ENCODE results near the gene TSPYL6. TPM values are rescaled to one million over a fixed set of nuclear protein-coding genes. Genes with fewer than 3 reads are reported as not detected.

Gene TSPYL6
- total RNA-seq = not detected in 2 replicates
- not detected in 2 replicates for polyA plus RNA-seq

GRCh38 chr2:54256091-54256694 lies at the start of gene TSPYL6:
Gene TSPYL6, minus strand, starts transcription at chr2:54256229. Its CDS starts 78 bp downstream, at chr2:54256151.
- Histone ChIP-seq H3K27me3 (no peaks in the 10 kb centered on the region), H3K36me3 (replicated peaks; ENCODE audit: insufficient read depth, low read depth) (no peaks in the 10 kb centered on the region), H3K4me3 (no peak within 1 kb of the TSS), H2AFZ (no peak within 1 kb of the TSS), H3K4me1 (ENCODE audit: insufficient read depth) (peaks cover 6% of the 10 kb centered on the region), H3K79me2 (no peaks in the 10 kb centered on the region), H4K20me1 (ENCODE audit: insufficient read depth, poor library complexity, severe bottlenecking) (no peaks in the 10 kb centered on the region), H3K27ac (no peak within 1 kb of the TSS), H3K9me3 (ENCODE audit: low read depth) (no peaks in the 10 kb centered on the region), H3K9me2 (replicated peaks; ENCODE audit: insufficient read depth) (no peaks in the 10 kb centered on the region), H3K4me2 (no peak within 1 kb of the TSS)
- no peak for DNase-seq (ENCODE audit: low spot score)
- TF ChIP-seq EZH2phosphoT487 (IDR thresholded peaks at IDR 0.05; ENCODE audit: low read depth, severe bottlenecking, unreplicated experiment) (no peak), EZH2 (IDR thresholded peaks at IDR 0.05; ENCODE audit: borderline replicate concordance) (no peak), CTCF (IDR thresholded peaks at IDR 0.05; ENCODE audit: poor library complexity) (no peak)
- 98% methylated on average over 25 of the region's 25 CpGs for WGBS (ENCODE audit: low lambda C conversion rate, missing lambda C conversion rate)

- no peaks in the 10 kb centered on the region for H3K27me3 ChIP-seq
- no peak for TF ChIP-seq CTCF (IDR thresholded peaks at IDR 0.05; ENCODE audit: poor library complexity)
- TF ChIP-seq EZH2phosphoT487 (IDR thresholded peaks at IDR 0.05; ENCODE audit: low read depth, severe bottlenecking, unreplicated experiment) = no peak
- no peak for TF ChIP-seq EZH2 (IDR thresholded peaks at IDR 0.05; ENCODE audit: borderline replicate concordance)
Measured at GRCh38 chr2:54303631-54304030, 47.6 kb upstream of the TSPYL6 start.

GRCh38 chr2:54298514-54298913 lies 42.5 kb upstream of the TSPYL6 start:
- Histone ChIP-seq H3K9me3 (ENCODE audit: low read depth) (no peaks in the 10 kb centered on the region), H3K4me1 (ENCODE audit: insufficient read depth) (no peaks in the 10 kb centered on the region), H3K36me3 (replicated peaks; ENCODE audit: insufficient read depth, low read depth) (no peaks in the 10 kb centered on the region), H2AFZ (no peak overlapping the region), H3K9me2 (replicated peaks; ENCODE audit: insufficient read depth) (no peaks in the 10 kb centered on the region), H3K4me2 (no peak overlapping the region), H3K27me3 (no peaks in the 10 kb centered on the region), H3K79me2 (no peaks in the 10 kb centered on the region), H4K20me1 (ENCODE audit: insufficient read depth, poor library complexity, severe bottlenecking) (no peaks in the 10 kb centered on the region), H3K27ac (no peak overlapping the region), H3K4me3 (no peak overlapping the region)
- no peak for TF ChIP-seq CTCF (IDR thresholded peaks at IDR 0.05; ENCODE audit: poor library complexity)
- TF ChIP-seq EZH2phosphoT487 (IDR thresholded peaks at IDR 0.05; ENCODE audit: low read depth, severe bottlenecking, unreplicated experiment) = no peak
- TF ChIP-seq EZH2 (IDR thresholded peaks at IDR 0.05; ENCODE audit: borderline replicate concordance) = no peak
- DNase-seq (ENCODE audit: low spot score) = no peak
- WGBS (ENCODE audit: low lambda C conversion rate, missing lambda C conversion rate) = 90% methylated on average over 5 of the region's 5 CpGs

More at GRCh38 chr2:54303631-54304030, 47.6 kb upstream of the TSPYL6 start:
- no peaks in the 10 kb centered on the region for H4K20me1 ChIP-seq (ENCODE audit: insufficient read depth, poor library complexity, severe bottlenecking)
- no peak overlapping the region for H2AFZ ChIP-seq
- H3K79me2 ChIP-seq = no peaks in the 10 kb centered on the region
- no peak overlapping the region for H3K4me2 ChIP-seq
- H3K9me3 ChIP-seq (ENCODE audit: low read depth) = no peaks in the 10 kb centered on the region
- H3K27ac ChIP-seq = no peak overlapping the region
- H3K36me3 ChIP-seq (replicated peaks; ENCODE audit: insufficient read depth, low read depth) = no peaks in the 10 kb centered on the region
- no peaks in the 10 kb centered on the region for H3K9me2 ChIP-seq (replicated peaks; ENCODE audit: insufficient read depth)
- H3K4me3 ChIP-seq = no peak overlapping the region
- no peak for DNase-seq (ENCODE audit: low spot score)
- H3K4me1 ChIP-seq (ENCODE audit: insufficient read depth) = no peaks in the 10 kb centered on the region

All from hepatocyte (in vitro differentiated cells).